ENCODE measurements around the gene TNNT1. TPM values are rescaled to one million over a fixed set of nuclear protein-coding genes. Genes with fewer than 3 reads are reported as not detected.

TNNT1 gene
- total RNA-seq, 4 donors from 2014 or later, result not detected

GRCh38 chr19:55106591-55106990, 42.4 kb downstream of the TNNT1 start:
- Histone ChIP-seq H3K27ac (no peak overlapping the region), H3K9me3 (no peaks in the 10 kb centered on the region), H3K36me3 (peaks cover 0 to 44% (median 0%) of the 10 kb centered on the region in 3 donors), H3K4me1 (no peaks in the 10 kb centered on the region), H3K4me3 (no peak overlapping the region), H3K27me3 (no peaks in the 10 kb centered on the region)
- TF ChIP-seq, protein P1, sequence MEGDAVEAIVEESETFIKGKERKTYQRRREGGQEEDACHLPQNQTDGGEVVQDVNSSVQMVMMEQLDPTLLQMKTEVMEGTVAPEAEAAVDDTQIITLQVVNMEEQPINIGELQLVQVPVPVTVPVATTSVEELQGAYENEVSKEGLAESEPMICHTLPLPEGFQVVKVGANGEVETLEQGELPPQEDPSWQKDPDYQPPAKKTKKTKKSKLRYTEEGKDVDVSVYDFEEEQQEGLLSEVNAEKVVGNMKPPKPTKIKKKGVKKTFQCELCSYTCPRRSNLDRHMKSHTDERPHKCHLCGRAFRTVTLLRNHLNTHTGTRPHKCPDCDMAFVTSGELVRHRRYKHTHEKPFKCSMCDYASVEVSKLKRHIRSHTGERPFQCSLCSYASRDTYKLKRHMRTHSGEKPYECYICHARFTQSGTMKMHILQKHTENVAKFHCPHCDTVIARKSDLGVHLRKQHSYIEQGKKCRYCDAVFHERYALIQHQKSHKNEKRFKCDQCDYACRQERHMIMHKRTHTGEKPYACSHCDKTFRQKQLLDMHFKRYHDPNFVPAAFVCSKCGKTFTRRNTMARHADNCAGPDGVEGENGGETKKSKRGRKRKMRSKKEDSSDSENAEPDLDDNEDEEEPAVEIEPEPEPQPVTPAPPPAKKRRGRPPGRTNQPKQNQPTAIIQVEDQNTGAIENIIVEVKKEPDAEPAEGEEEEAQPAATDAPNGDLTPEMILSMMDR (IDR thresholded peaks at IDR 0.05), result no peak
- no peak for TF ChIP-seq POLR2A (IDR thresholded peaks at IDR 0.05)
- DNase-seq, result no peak

DNA sequence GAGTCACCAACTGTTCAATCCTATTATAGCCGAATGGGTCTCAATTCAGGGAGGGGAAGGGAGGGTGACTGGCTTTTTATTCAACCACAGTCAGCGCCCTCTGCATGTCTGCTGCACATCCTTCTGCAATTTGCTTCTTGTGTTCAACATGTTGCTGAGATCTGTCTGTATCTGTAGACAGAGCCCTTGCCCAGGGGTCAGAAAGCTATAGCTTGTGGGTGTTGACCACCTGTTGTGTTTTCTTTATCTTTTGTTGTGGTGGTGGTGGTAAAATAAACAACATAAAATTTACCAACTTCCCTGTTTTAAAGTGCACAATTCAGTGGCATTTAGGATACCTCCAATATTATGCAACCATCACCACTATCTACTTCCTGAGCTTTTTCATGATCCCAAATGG, 43.8 kb downstream of the TNNT1 start:
- DNase-seq, result no peak
- Histone ChIP-seq H3K27me3 (no peaks in the 10 kb centered on the region), H3K4me1 (no peaks in the 10 kb centered on the region), H3K9me3 (no peaks in the 10 kb centered on the region), H3K27ac (no peak overlapping the region), H3K4me3 (no peak overlapping the region), H3K36me3 (peaks cover 0 to 56% (median 0%) of the 10 kb centered on the region in 3 donors)
- no peak for TF ChIP-seq POLR2A (IDR thresholded peaks at IDR 0.05)
- TF ChIP-seq, protein P1 (IDR thresholded peaks at IDR 0.05), result no peak

- Histone ChIP-seq H3K9me3 (no peaks in the 10 kb centered on the region), H3K4me3 (no peak overlapping the region), H3K4me1 (no peaks in the 10 kb centered on the region), H3K27ac (no peak overlapping the region), H3K27me3 (no peaks in the 10 kb centered on the region), H3K36me3 (peaks cover 0 to 59% (median 0%) of the 10 kb centered on the region in 3 donors)
- no peak for TF ChIP-seq POLR2A (IDR thresholded peaks at IDR 0.05)
- TF ChIP-seq, protein P1 (IDR thresholded peaks at IDR 0.05), result no peak
- no peak for DNase-seq
Measured at GRCh38 chr19:55103190-55103589, 45.8 kb downstream of the TNNT1 start.

GRCh38 chr19:55101261-55101660, 47.7 kb downstream of the TNNT1 start:
- peaks cover 0 to 60% (median 0%) of the 10 kb centered on the region in 3 donors for H3K36me3 ChIP-seq

GRCh38 chr19:55099557-55100506, 49.2 kb downstream of the TNNT1 start:
- Histone ChIP-seq H3K27ac (no peak overlapping the region), H3K4me3 (no peak overlapping the region), H3K36me3 (peaks cover 0 to 74% (median 0%) of the 10 kb centered on the region in 3 donors), H3K27me3 (no peaks in the 10 kb centered on the region), H3K4me1 (no peaks in the 10 kb centered on the region), H3K9me3 (no peaks in the 10 kb centered on the region)
- peak in 1 of 3 donors; percentile 46 for DNase-seq
- TF ChIP-seq POLR2A (IDR thresholded peaks at IDR 0.05), result no peak

More at GRCh38 chr19:55101261-55101660, 47.7 kb downstream of the TNNT1 start:
- no peak for DNase-seq
- no peaks in the 10 kb centered on the region for H3K9me3 ChIP-seq
- H3K4me3 ChIP-seq, result no peak overlapping the region
- H3K27ac ChIP-seq, result no peak overlapping the region
- H3K27me3 ChIP-seq, result no peaks in the 10 kb centered on the region
- H3K4me1 ChIP-seq, result no peaks in the 10 kb centered on the region
- TF ChIP-seq POLR2A (IDR thresholded peaks at IDR 0.05), result no peak
- TF ChIP-seq, protein P1 (IDR thresholded peaks at IDR 0.05), result no peak

Data from Peyer's patch (tissue), 4 donors.